ENCODE measurements around the gene WDFY1.

- peak; percentile 82 for TF ChIP-seq CTCF (conservative IDR thresholded peaks at IDR 0.05)
- TF ChIP-seq ZFX (IDR thresholded peaks at IDR 0.05), result no peak
Observed at GRCh38 chr2:223989206-223989855, 44.2 kb upstream of the WDFY1 start.

Measured in C4-2B (cell line).